Measurements from ENCODE around the gene NR1D2. TPM values are rescaled to one million over a fixed set of nuclear protein-coding genes. Genes with fewer than 3 reads are reported as not detected.

The NR1D2 gene
- total and polyA plus RNA-seq, 2 of the 13 experiments (the other 11 are each of a cell fraction or from before 2014, with no cell fraction given), result 5.3 to 8.1 TPM

DNA sequence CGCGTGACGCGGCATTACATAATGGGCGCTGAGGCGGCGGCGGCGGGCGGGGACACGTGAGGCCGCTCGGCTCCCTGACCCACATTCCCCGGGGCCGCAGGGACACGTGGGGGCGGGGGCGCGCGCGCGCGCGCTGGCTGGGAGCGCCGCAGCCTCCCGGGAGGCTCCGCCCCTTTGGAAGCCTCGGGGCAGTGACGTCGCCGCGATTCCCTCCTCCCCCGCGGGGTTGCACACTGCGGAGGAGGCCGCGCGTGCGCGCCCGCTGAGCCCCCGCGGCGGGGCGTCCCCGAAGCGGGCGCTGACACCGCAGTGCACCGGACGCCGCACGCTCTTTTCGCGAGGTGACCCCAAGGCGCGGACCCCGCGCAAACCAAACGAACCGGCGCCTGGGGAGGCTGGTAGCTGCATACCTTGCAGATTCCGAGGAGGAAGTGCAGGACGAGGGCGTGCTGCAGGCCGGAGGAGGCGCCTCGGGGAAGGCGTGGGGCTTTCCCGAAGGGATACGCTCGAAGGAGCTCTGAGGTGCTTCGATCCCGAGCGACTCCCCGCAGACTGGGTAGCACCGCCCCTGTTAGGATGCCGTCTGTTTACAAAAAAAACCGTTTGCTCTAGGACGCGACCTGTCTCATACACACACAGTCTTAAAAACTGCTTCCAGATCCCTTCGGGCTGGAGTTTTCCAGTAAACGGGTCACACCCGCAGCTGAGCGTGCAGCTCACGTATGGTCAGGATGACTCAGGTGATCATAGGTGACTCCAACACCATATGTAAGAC is 1.0 kb downstream of the NR1D2 start (continued):
- TF ChIP-seq, protein P1, sequence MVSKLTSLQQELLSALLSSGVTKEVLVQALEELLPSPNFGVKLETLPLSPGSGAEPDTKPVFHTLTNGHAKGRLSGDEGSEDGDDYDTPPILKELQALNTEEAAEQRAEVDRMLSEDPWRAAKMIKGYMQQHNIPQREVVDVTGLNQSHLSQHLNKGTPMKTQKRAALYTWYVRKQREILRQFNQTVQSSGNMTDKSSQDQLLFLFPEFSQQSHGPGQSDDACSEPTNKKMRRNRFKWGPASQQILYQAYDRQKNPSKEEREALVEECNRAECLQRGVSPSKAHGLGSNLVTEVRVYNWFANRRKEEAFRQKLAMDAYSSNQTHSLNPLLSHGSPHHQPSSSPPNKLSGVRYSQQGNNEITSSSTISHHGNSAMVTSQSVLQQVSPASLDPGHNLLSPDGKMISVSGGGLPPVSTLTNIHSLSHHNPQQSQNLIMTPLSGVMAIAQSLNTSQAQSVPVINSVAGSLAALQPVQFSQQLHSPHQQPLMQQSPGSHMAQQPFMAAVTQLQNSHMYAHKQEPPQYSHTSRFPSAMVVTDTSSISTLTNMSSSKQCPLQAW (CRISPR knock-in tag; IDR thresholded peaks at IDR 0.05), result peak; percentile 74
- TF ChIP-seq MYC (CRISPR knock-in tag; IDR thresholded peaks at IDR 0.05; ENCODE audit: borderline replicate concordance) (peak; percentile 90), ZBTB1 (CRISPR knock-in tag; IDR thresholded peaks at IDR 0.05; ENCODE audit: borderline replicate concordance) (no peak), FOXK1 (CRISPR knock-in tag; IDR thresholded peaks at IDR 0.05; ENCODE audit: borderline replicate concordance, low read depth) (no peak), ARID4A (CRISPR knock-in tag; IDR thresholded peaks at IDR 0.05; ENCODE audit: borderline replicate concordance) (peak; percentile 92), POLR2A (IDR thresholded peaks at IDR 0.05; ENCODE audit: insufficient read depth in 1 of 2, low read depth in 2 of 2, low read length in 2 of 2) (peak; percentile 71 to 80), SRSF1 (optimal IDR thresholded peaks at IDR 0.05; ENCODE audit: low read depth, low read length) (peak; percentile 65), NONO (IDR thresholded peaks at IDR 0.05) (no peak), NONO (CRISPR knock-in tag; conservative IDR thresholded peaks at IDR 0.05) (0 out of 2 replicates have a peak, but pooled peaks have one; percentile 24), KLF9 (CRISPR knock-in tag; IDR thresholded peaks at IDR 0.05; ENCODE audit: low read depth) (no peak), ELF1 (CRISPR knock-in tag; IDR thresholded peaks at IDR 0.05) (0 out of 2 replicates have a peak, but pooled peaks have one; percentile 11), TEF (CRISPR knock-in tag; IDR thresholded peaks at IDR 0.05) (no peak; the same call in 1 of the 2 replicates), ZMYM2 (CRISPR knock-in tag; IDR thresholded peaks at IDR 0.05) (peak; percentile 75), FOXK2 (IDR thresholded peaks at IDR 0.05) (0 out of 2 replicates have a peak, but pooled peaks have one; percentile 35)
- TF ChIP-seq, protein P2, sequence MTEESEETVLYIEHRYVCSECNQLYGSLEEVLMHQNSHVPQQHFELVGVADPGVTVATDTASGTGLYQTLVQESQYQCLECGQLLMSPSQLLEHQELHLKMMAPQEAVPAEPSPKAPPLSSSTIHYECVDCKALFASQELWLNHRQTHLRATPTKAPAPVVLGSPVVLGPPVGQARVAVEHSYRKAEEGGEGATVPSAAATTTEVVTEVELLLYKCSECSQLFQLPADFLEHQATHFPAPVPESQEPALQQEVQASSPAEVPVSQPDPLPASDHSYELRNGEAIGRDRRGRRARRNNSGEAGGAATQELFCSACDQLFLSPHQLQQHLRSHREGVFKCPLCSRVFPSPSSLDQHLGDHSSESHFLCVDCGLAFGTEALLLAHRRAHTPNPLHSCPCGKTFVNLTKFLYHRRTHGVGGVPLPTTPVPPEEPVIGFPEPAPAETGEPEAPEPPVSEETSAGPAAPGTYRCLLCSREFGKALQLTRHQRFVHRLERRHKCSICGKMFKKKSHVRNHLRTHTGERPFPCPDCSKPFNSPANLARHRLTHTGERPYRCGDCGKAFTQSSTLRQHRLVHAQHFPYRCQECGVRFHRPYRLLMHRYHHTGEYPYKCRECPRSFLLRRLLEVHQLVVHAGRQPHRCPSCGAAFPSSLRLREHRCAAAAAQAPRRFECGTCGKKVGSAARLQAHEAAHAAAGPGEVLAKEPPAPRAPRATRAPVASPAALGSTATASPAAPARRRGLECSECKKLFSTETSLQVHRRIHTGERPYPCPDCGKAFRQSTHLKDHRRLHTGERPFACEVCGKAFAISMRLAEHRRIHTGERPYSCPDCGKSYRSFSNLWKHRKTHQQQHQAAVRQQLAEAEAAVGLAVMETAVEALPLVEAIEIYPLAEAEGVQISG (CRISPR knock-in tag; IDR thresholded peaks at IDR 0.05), result peak; percentile 27; the same call in 1 of the 2 replicates
- TF ChIP-seq, protein P3, sequence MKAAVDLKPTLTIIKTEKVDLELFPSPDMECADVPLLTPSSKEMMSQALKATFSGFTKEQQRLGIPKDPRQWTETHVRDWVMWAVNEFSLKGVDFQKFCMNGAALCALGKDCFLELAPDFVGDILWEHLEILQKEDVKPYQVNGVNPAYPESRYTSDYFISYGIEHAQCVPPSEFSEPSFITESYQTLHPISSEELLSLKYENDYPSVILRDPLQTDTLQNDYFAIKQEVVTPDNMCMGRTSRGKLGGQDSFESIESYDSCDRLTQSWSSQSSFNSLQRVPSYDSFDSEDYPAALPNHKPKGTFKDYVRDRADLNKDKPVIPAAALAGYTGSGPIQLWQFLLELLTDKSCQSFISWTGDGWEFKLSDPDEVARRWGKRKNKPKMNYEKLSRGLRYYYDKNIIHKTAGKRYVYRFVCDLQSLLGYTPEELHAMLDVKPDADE (CRISPR knock-in tag; IDR thresholded peaks at IDR 0.05), result no peak

Measured in HepG2 (cell line).